Endometrial microvascular endothelial cells (primary cell): Measurements from ENCODE around the gene KRT12. TPM values are rescaled to one million over a fixed set of nuclear protein-coding genes. Genes with fewer than 3 reads are reported as not detected.

ENCODE experiments used
- in situ Hi-C: cut with HindIII; loops from 2 replicates; pipeline ENCODE4 v1.10.0; 2017; ENCODE audit warnings: low sequenced_read_pairs, low pct_unique_long_range_greater_than_20kb; ENCODE audit errors: inconsistent ontology term
- total RNA-seq: library from RNA; depleted of rRNA; stranded (reverse); fragments of >200 nt; gene quantifications from one replicate; pipeline ENCODE4 v1.2.3, GENCODE V29; 2015; ENCODE audit errors: inconsistent ontology term

Gene KRT12
- total RNA-seq, 1 donor from 2014 or later: not detected

- in situ Hi-C loops: no loop called here
Observed at GRCh38 chr17:40850293-40850972, 16.6 kb downstream of the KRT12 start.

GRCh38 chr17:40849723-40850122, 17.3 kb downstream of the KRT12 start:
- in situ Hi-C loops: no loop called here

GRCh38 chr17:40848583-40849235, 18.3 kb downstream of the KRT12 start:
- in situ Hi-C loops: no loop called here

- in situ Hi-C loops: no loop called here
Observed at GRCh38 chr17:40846515-40847144, 20.4 kb downstream of the KRT12 start.

GRCh38 chr17:40844671-40845107, 22.3 kb downstream of the KRT12 start:
- in situ Hi-C loops: no loop called here

GRCh38 chr17:40843242-40843641, 23.8 kb downstream of the KRT12 start:
- in situ Hi-C loops: no loop called here

GRCh38 chr17:40841246-40841645, 25.8 kb downstream of the KRT12 start:
- in situ Hi-C loops: no loop called here

- in situ Hi-C loops: no loop called here
Observed at GRCh38 chr17:40839194-40839593, 27.8 kb downstream of the KRT12 start.

- in situ Hi-C loops: no loop called here
Observed at GRCh38 chr17:40836020-40836419, 31.0 kb downstream of the KRT12 start.

- in situ Hi-C loops: no loop called here
Observed at GRCh38 chr17:40833882-40834281, 33.1 kb downstream of the KRT12 start.

GRCh38 chr17:40832840-40833239, 34.2 kb downstream of the KRT12 start:
- in situ Hi-C loops: no loop called here

GRCh38 chr17:40830085-40830776, 36.8 kb downstream of the KRT12 start:
- in situ Hi-C loops: no loop called here

GRCh38 chr17:40828454-40829044, 38.5 kb downstream of the KRT12 start:
- in situ Hi-C loops: no loop called here

- in situ Hi-C loops: no loop called here
Observed at GRCh38 chr17:40827746-40828453, 39.1 kb downstream of the KRT12 start.

- in situ Hi-C loops: no loop called here
Observed at GRCh38 chr17:40825599-40825998, 41.4 kb downstream of the KRT12 start.

GRCh38 chr17:40824015-40824832, 42.8 kb downstream of the KRT12 start:
- in situ Hi-C loops: no loop called here

GRCh38 chr17:40822132-40822812, 44.8 kb downstream of the KRT12 start, which contains the start of gene KRT10:
TSS of gene KRT10 (minus strand) at chr17:40822614. CDS start at chr17:40822585, 29 bp downstream.
- in situ Hi-C loops: no loop called here
